CD4-positive, alpha-beta T cell treated with Interferon alpha-2 for 1 hour (primary cell): ENCODE results near the gene ZC3H15.
"Not testable (repeated sequence)": the region's sequence is repeated elsewhere in the genome, so short reads cannot be mapped to it uniquely, and the experiment has no call there.

Experiments used
- DNase-seq, 2 donors: peaks; one replicate each; pipeline ENCODE4 v3.0.0-alpha.2; 2020 to 2022

Gene ZC3H15

DNA sequence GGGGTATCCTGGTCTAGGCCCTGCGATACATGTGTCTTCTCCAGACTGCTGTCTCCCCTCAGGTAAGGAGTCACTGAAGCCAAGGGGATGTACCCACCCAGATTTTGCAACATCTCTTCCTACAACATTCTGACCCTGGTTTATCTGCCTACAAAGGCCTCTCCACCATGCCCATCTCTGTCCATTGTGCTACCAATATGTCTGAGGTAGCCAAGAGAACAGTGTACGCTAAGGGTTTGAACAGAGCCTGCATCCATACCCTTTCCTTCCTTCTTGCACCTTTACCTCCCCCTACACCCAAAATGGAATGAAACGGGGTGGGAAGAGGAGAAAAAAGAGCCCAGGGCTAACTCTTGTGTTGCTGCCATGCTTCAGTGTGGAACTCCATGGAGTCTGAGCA, 11.9 kb downstream of the ZC3H15 start:
- DNase-seq = no peak

DNA sequence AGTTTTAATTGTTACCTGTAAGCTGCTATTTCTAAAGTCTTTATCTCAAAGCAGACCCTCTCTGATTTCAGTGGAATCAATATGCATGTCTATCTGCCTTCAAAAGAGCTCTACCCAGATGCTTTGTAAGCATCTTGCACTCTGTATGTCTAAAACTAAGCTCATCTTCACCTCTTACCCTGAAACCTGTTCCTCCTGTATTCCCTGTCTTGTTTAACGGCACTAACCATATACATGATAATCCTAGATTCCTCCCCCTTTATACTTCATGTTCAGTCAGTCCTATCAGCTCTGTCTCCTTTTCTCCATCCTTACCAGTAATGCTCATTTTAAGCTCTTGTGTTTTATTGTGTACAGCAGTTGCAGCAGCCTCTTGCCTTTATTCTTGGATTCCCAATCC, 12.8 kb downstream of the ZC3H15 start:
- no peak for DNase-seq

DNA sequence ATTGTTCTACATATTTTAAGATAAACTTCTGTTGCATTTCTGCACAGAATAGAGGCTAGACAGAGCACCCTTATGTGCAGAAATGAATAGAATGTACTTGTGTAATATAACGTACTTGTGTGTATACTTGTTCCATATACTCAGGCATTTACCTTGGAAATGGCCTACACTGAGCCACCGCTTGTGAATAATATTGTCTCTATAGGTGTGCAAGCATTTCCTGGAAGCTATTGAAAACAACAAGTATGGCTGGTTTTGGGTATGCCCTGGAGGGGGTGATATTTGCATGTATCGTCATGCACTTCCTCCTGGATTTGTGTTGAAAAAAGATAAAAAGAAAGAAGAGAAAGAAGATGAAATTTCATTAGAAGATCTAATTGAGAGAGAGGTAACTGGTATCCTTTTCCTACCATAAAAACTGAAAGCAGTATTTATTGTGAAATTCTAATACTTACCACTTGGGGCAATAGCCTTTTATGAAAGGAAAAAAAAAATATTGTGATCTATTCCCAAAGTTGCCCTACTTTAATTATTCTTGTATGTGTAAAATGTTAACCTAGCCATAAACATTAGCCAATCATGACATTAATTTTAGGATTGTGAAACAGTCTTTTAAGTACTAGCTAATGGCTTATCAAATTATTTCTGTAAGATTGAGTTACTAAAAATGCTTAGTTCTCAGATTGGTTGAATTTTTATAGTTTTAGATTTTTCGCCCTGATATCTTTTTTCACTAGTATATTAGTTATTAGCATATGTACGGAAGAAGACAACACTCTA, 18.0 kb downstream of the ZC3H15 start:
- peak in 1 of 2 donors; percentile 35 for DNase-seq

DNA sequence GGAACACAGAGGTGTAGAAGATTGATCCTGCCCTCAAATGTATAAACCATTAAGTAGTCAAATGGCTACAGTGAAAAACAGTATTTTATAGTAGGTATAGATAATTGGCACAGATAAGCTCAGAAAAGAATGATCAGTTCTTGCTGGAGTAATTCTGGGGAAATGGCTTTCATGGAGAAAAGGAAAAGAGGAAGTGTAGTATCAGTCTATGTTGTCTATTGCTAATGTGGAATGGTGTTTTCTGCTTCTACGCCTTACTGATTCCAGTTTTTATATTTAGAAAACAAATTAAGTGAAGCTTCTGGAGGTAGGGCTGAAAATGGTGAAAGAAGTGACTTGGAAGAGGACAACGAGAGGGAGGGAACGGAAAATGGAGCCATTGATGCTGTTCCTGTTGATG, 22.2 kb downstream of the ZC3H15 start:
- DNase-seq = no peak

DNA sequence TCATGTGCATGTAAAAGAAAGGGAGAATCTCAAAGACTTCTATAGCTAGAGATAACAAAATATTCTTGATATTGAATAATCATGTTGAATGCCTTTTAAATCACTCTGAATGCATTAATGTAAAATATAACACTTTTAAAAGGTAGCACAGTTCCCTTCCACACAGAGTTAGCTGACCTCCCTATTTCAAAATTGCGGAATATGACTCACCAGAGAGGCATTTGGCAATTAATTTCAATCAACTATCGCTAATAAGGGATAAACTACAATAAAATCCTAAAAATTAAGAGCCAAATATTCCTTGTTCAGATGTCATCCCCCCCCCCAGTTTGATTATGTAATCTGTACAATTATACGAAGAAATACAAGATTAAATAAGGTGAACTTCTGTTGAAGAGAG, 29.3 kb downstream of the ZC3H15 start:
- no peak for DNase-seq

DNA sequence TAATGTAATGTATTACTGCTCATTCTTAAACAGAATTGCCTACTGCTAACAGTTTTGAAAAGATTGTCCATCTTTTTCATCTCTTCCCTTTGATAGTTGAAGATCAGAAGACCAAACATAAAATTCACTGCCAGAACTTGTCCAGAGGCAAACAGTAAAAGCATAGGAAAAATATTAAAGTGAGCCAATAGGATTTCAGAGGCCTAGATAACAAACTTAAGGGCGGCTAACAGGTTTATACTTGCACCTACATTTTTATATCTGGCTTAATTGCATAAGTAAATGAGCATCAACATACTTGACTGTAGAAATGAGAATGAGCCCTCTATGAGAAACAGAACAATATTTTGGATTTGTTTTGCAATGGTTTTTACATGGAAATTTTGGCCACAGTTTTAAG, 30.3 kb downstream of the ZC3H15 start:
- DNase-seq = no peak

DNA sequence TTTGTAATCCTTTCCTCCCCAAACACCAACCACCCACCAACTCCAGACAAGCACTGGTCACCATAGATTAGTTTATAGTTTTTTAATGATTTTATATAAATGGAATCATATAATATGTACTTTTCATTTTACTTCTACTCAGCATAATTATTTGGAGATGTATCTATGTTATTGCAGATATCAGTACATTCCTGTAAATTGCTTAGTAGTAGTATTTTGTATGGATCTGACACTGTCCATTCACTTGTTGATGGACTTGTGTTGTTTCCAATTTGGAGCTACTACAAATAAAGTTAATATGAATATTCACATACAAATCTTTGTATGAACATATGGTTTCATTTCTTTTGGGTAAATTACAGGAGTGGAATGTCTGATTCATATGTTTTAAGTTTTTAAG, 31.0 kb downstream of the ZC3H15 start:
- DNase-seq = no peak

DNA sequence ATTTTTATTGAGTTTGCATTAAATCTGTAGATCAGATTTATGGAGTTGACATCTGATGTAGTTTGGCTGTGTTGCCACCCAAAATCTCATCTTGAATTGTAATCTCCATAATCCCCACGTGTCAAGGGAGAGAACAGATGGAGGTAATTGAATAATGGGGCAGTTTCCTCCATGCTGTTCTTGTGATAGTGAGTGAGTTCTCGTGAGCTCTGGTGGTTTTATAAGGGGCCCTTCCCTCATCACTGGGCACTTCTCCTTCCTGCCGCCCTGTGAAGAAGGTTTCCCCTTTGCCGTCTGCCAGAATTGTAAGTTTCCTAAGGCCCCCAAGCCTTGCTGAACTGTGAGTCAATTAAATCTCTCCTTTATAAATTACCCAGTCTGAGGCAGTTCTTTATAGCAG, 32.2 kb downstream of the ZC3H15 start:
- DNase-seq = no peak

DNA sequence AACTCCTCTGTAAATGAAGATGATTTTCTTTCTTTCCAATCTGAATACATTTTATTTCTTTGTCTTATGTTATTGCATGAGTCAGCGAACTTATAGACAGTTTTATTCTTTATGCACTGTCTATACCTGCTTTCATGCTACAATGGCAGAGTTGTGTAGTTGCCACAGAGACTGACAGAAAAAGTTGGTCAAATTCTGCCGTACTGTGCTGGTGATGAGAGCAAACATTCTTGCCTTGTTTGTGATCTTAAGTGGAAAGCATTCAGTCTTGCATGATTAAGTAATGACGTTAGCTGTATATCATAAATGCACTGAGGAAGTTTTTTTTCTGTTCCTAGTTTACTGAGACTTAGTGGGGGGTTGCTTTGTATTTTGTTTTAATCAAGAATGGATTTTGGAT, 32.9 kb downstream of the ZC3H15 start:
- no peak for DNase-seq

DNA sequence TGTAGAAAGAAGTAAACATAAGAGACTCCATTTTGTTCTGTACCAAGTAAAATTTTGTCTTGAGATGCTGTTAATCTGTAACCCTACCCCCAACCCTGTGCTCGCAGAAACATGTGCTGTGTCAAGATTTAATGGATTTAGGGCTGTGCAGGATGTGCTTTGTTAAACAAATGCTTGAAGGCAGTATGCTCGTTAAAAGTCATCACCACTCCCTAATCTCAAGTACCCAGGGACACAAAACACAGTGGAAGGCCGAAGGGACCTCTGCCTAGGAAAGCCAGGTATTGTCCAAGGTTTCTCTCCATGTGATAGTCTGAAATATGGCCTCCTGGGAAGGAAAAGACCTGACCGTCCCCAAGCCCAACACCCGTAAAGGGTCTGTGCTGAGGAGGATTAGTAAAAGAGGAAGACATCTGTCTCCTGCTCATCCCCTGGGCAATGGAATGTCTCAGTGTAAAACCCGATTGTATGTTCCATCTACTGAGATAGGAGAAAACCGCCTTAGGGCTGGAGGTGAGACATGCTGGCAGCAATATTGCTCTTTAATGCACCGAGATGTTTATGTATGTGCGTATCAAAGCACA, 35.6 kb downstream of the ZC3H15 start:
- not testable (repeated sequence) for DNase-seq

DNA sequence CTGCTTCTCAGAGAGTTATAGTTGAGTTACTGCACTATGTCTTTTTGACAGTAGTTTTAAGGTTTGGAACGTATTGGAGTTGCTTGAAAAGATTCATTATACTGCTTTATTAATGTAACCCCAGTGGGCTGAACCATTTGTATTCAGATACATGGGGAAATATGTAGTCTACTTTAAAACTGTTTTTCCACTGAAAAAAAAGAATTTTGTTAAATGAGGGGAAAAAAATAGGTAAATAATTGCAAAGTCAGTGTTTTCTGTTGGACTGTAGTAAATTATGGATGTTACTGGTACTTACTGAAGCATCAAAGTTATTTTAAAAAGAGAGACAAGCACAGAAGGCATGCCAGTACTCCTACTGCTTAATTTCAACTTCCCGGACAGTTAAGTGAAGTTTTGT, 36.4 kb downstream of the ZC3H15 start:
- DNase-seq = no peak

DNA sequence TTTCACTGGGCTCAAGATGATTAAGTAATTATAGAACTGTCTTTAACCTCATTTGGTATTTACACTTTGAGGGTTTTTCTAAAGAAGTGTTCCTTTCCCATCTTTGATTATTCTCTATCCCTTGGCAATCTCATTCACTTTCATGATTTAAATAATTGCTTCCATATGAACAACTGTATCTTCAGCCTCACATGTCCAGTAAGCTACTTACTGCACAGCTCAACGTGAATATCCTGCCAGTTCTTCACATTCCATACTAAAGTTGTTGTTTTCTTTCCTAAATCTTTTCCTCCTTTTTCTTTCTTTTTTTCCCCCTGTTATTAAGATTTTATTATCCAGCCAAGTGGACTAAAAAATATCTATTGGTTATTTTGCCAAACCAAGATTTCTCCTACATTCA, 37.7 kb downstream of the ZC3H15 start:
- DNase-seq = no peak

DNA sequence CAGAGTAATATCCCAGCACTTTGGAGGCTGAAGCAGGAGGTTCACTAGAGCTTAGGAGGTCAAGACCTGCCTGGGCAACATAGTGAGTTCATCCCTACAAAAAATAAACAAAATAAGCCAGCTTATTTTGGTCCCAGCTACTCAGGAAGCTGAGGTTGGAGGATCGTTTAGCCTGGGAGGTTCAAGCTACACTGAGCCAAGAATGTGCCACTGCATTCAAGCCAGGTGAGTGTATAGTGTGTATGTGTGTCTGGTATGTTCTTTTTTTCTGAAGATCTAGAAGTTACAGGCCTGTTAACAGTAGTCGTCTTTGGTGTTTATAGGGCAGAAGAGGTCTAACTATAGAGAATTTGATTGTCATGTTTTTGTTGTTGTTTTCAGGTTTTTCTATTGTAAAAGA, 40.2 kb downstream of the ZC3H15 start:
- DNase-seq = no peak

DNA sequence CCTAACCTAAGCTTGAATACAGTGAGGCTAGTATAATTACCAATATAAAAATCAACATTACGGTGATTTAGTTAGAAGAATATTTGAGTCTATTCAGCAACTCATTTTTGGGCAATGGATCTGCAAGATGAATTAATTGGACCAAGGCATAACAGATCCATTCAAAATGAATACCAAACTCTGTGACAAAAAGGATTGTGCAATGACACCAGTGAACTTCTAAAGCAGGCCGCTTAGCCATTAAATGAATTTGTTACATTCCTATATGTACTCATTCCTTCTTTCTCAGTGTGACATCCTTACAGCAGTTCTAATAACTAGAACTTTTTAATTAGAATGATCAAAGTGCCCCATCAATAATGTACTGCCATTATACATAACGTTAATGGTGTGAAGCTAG, 44.3 kb downstream of the ZC3H15 start:
- no peak for DNase-seq

DNA sequence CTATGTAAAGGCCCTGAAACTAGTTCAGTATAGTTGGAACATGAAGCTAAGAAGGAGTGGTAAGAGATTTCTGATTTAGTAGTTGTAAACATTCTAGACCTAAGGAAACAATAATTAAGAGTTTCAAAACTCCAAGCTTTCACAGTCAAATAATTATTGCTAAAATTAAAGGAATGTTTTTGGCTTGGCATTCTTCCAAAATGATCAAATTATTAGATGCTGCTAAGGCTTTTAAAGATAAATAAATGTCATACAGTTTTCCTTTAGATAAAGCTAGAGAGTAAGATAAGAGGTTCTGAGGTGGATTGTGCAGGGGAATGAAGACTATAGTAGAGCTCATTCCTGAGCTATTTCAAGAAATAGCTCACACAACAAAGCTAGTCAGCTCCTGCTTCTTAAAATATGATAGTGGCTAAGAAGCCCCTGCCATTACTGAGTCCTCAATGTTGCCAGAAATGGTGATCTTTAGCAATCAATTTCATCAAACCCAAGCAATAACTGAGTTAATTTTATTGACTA, 45.3 kb downstream of the ZC3H15 start:
- no peak for DNase-seq

DNA sequence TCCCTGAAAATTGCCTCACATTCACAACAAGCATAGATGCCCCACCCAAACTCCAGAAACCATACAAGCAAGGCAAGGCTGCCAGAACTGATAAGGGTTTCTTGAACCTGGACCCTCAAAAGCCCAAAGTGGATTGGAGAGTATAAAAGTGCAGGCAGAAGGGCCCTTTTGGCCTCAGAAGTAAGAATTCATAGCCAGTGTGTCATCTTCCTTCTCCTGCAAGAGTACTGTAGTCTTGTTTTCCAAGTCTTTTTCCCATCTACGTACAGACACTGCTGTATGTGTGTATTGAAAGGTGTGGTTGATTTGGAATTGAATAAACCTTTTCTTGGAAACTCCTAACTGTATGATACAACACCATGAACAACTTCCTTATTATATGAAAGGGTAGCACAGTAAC, 46.8 kb downstream of the ZC3H15 start:
- no peak for DNase-seq

DNA sequence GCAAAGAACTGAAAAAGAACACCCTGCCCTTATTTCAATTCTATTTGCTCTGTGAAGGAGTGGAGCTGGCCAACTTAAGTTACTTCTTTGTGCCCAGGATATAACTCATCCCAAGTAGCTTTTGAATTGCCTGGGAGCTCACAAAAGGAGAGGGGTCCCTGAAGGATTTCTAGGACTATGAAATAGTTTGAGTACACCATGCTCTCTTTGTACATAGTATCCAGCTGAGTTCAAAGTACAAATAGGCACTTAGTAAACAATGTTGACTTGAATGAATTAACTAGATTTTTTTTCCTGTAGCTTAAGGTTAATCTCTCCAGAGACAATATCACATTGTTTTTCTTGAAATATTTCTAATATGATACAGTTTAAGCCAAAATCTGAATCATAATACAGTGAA, 47.7 kb downstream of the ZC3H15 start:
- no peak for DNase-seq

DNA sequence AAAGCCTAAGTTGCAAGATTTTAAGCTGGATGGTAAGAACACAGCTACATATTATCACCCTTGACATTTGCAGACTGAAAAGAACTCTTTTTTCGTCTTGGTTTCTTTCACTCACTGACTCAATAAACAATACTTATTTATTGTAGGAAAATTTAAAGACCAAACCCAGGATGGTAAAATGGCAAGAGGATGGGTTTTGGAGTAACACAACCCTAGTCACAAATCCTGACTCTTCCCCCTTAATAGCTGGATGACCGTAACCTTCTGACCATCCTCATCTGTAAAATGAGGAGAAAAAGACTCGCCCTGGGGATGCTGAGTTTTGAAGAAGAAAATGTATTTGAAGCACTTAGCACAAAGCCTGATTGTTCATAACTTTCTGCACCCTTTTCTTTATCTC, 48.3 kb downstream of the ZC3H15 start:
- DNase-seq = no peak

DNA sequence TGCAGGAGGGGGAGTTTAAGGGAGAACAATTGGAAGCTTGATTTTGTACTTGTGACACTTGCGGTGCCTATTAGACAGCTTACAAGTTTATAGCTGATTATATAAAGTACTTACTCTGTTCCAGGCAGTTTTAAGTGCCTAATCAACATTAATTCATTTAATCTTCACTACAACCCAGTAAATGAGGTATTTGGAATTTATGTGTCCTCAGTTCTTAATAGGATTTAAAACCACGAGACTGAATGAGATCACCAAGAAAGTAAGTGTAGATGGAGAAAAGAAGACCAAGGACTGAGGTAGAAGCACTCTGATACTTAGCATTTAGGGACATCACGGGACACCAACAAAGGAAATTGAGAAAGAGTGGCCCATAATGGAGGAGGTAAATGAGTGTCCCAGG, 49.8 kb downstream of the ZC3H15 start:
- no peak for DNase-seq

DNA sequence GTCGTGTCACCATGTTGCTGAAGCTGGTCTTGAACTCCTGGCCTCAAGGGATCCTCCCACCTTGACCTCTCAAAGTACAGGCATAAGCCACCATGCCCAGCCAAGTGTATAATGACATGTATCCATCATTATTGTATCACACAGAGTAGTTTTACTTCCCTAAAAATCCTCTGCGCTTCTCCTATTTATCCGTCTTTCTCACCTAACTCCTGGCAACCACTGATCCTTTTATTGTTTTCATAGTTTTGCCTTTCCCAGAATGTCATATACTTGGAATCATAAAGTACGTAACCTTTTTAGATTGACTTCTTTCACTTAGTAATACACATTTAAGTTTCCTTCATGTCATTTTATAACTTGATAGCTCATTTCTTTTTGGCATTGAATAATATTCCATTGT, 51.0 kb downstream of the ZC3H15 start:
- no peak for DNase-seq

DNA sequence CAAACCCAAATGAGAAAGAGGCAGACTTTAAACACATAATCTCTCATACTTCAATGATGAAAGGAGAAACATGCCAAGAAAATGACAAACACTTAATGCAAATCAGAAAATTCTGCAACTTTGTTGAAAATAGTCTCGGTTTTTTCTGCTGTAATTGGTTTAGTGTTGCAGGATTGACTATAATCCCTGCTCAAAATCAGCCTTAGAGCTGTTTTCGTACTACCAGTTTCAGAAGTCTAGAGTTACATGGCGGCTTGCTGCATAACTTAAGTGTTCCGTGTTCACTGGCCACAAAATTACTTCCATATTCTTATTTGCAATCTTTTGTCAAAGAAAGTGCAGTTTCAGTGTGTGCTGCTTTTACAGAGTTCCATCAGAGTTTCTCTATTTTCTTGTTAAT, 54.9 kb downstream of the ZC3H15 start:
- DNase-seq = no peak

DNA sequence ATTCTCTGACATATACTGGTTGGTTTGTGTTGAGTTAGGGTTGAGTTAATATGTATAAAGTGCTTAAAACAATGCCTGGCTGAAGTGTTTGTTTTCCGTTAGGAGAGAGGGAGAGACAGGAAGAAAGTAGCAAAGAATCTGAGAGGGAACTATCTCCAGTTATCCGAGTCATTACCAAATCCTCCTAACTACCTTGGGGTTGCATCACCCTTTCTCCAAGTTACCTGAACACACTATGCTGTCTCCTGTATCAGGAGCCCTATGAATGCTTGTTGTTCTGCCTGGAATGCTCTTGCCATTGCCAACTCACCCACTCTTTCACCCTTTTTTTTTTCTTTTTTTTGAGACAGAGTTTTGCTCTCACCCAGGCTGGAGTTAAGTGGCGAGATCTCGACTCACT, 55.9 kb downstream of the ZC3H15 start:
- DNase-seq = no peak

DNA sequence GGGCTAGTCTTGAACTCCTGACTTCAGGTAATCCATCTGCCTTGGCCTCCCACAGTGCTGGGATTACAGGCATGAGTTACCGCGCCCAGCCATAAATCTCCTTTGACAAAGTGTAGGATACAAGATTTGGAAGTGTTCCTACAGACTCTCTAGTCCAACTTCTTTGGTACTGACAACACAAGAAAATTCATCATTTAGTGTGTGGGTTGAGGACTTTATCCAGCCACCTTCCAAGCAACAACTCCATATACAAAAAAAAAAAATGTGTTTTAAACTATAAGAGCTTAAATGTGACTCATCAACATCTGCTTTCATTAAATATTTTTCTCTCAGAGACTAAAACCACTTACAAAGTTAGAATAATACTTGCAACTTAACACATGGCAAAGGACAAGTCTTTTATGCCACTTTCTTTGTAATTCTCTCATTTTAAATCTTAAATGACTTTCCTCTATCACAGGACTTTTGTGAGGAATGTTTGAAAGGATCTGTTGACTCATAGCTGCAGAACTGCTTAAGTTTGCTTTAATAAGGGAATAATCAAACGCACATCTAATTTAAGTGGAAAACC, 57.6 kb downstream of the ZC3H15 start:
- no peak for DNase-seq

DNA sequence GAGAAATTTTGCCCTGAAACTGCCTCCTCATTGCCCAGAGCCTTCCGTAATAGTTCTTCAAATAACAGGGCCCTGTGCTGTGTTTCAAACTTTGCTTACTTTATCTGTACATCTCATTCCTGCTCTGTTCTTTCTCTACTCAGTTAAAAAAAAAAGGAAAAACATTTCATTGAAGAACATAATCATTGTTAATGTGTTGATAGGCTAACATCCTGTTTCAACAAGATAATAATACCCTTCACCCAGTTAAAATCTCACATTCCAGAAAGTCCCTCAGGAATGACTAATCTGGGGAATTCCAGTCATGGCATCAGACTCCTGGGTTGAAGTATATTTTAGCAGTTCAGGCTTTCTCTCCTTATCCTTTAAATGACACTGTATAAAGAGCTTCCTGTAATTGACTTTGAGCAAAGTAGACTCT, 58.2 kb downstream of the ZC3H15 start:
- no peak for DNase-seq

DNA sequence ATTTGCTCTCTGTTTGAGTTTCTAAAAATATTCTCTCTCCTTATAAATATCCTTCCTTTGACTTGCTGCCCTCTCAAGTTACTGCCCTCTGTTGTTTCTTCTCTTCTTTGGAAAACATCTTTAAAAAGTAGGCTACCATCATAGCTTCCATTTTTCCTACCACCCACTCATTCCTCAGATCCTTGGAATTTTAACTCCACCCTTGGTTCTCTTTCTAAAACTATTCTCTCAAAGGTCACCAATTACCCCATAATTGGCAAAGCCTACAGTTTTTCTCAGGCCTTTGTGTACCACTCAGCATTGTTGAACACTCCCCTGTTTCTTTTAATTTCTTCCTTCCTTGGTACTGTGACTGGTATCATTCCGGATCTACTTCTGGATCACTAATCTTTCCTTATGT, 60.8 kb downstream of the ZC3H15 start:
- DNase-seq = no peak
